Measurements from ENCODE around the gene BCL3. TPM values are rescaled to one million over a fixed set of nuclear protein-coding genes. Genes with fewer than 3 reads are reported as not detected.

Gene BCL3
- total and polyA plus RNA-seq, 2 of the 4 experiments (the other 2 are of a cell fraction): 1.6 to 26.0 TPM

DNA sequence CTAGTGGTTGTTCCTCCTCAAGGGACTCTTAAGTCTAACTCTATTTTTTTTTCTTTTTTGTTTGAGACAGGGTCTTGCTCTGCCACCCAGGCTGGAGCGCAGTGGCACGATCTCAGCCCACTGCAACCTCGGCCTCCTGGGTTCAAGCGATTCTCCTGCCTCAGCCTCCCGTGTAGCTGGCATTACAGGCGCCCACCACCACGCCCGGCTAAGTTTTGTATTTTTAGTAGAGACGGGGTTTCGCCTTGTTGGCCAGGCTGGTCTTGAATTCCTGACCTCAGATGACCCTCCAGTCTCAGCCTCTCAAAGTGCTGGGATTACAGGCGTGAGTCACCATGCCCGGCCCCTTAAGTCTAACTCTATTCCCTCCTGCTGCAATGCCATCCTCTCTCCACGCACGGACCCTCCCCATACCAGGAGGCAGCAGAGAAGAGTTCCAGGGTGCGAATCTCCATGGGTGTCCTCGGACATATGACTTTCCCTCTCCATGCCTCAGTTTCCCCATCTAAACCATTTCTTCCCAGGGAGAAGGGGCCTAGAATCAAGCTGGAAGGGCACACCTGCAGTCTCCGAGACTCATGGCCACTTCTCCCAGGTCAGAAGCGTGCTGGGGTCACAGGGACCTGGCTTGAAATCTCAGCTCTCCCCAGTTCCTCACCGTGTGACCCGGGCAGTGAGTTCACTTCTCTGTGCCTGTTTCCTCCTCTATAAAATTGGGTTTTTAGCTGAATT is 6.0 kb upstream of the BCL3 start:
- no peak overlapping the region for H3K4me3 ChIP-seq (ENCODE audit: insufficient read depth, low read depth, low read length)
- dilution Hi-C loops (cut with HindIII; ENCODE audit: low sequenced_read_pairs, unreplicated experiment): no loop called here
- TF ChIP-seq MAZ (IDR thresholded peaks at IDR 0.05; ENCODE audit: borderline replicate concordance, low read depth, low read length): no peak
- no peak for TF ChIP-seq MXI1 (IDR thresholded peaks at IDR 0.05; ENCODE audit: borderline replicate concordance, low read depth, low read length)
- TF ChIP-seq RCOR1 (IDR thresholded peaks at IDR 0.05; ENCODE audit: insufficient replicate concordance, low read length): no peak
- no peak for TF ChIP-seq RFX5 (IDR thresholded peaks at IDR 0.05; ENCODE audit: low read depth, low read length)
- TF ChIP-seq BHLHE40 (IDR thresholded peaks at IDR 0.05; ENCODE audit: low read depth, low read length): no peak
- 0 out of 2 replicates have a peak, but pooled peaks have one; percentile 7 for TF ChIP-seq POLR2A (IDR thresholded peaks at IDR 0.05; ENCODE audit: low read depth, low read length)
- no peak for TF ChIP-seq CEBPB (IDR thresholded peaks at IDR 0.05; ENCODE audit: low read depth, low read length)

More for the DNA sequence above, 6.0 kb upstream of the BCL3 start:
- Histone ChIP-seq H2AK5ac (ENCODE audit: low read depth, low read length) (peak overlapping the region; percentile 97), H3K9me3 (ENCODE audit: control insufficient read depth, insufficient read depth, low read length) (no peaks in the 10 kb centered on the region), H2BK20ac (ENCODE audit: low read depth, low read length) (peak overlapping the region; percentile 98), H3K27me3 (ENCODE audit: control insufficient read depth, insufficient read depth, low read length) (no peaks in the 10 kb centered on the region), H4K5ac (ENCODE audit: low read depth, low read length) (peak overlapping the region; percentile 96), H3K18ac (ENCODE audit: low read depth, low read length) (peak overlapping the region; percentile 89), H3K36me3 (ENCODE audit: control insufficient read depth, insufficient read depth, low read length) (no peaks in the 10 kb centered on the region), H4K20me1 (ENCODE audit: insufficient read depth, low read length) (no peaks in the 10 kb centered on the region), H3K9ac (ENCODE audit: low read depth, low read length) (peak overlapping the region; percentile 62), H3K23ac (ENCODE audit: low read depth, low read length) (peak overlapping the region; percentile 99), H3K56ac (ENCODE audit: extremely low read depth, insufficient read depth, low read length) (peak overlapping the region; percentile 99), H3K27ac (ENCODE audit: insufficient read depth, low read length) (peak overlapping the region; percentile 88), H4K91ac (ENCODE audit: insufficient read depth, low read depth, low read length) (peak overlapping the region; percentile 99), H2BK15ac (ENCODE audit: low read depth, low read length) (peak overlapping the region; percentile 97; the same call in 2 of the 3 replicates), H2AFZ (replicated peaks; ENCODE audit: low read length, poor library complexity) (peak overlapping the region; percentile 89), H2AK9ac (replicated peaks; ENCODE audit: low read depth, low read length, poor library complexity) (peak overlapping the region; percentile 96), H2BK120ac (ENCODE audit: low read depth, low read length) (peak overlapping the region; percentile 99), H3K4me2 (ENCODE audit: low read depth, low read length) (peak overlapping the region; percentile 44), H3K4ac (ENCODE audit: low read depth, low read length) (peak overlapping the region; percentile 99), H3K4me1 (ENCODE audit: control insufficient read depth, insufficient read depth, low read length) (peaks cover 40% of the 10 kb centered on the region), H3K79me1 (ENCODE audit: low read depth in 1 of 2, low read length in 2 of 2) (peaks cover 0 to 18% of the 10 kb centered on the region in 2 experiments; a peak in 2 of 4 replicates), H2BK5ac (ENCODE audit: low read depth, low read length, poor library complexity, severe bottlenecking) (peak overlapping the region; percentile 92), H3K9me1 (ENCODE audit: insufficient read depth, low read length) (peaks cover 19% of the 10 kb centered on the region), H4K8ac (ENCODE audit: low read depth in 2 of 2, low read length in 2 of 2) (peak overlapping the region; percentile 68 to 99), H3K14ac (replicated peaks; ENCODE audit: low read depth, low read length) (peak overlapping the region; percentile 98)
- no TSS peak for BruUV-seq (replicated peaks)
- DNase-seq (no peak), ATAC-seq (ENCODE audit: low read depth) (peak; percentile 1; the same call in 1 of the 2 replicates)
- 79% methylated on average over 8 of the region's 20 CpGs; no CpG with 5 or more reads in 1 of the 2 experiments for WGBS, 2 experiments (ENCODE audit: extremely low coverage in 2 of 2, insufficient read length in 1 of 2)
- POLR2A ChIA-PET (ENCODE audit: unreplicated experiment): interaction anchor here (0.6 to 0.7 kb wide), 2 partner anchors 16 to 30 kb away, joined by 3 to 8 read pairs; no protein-coding TSS in a partner anchor
- intact Hi-C loops (cut with micrococcal nuclease): no loop called here
- CTCF ChIA-PET: interaction anchor here (0.9 to 1.7 kb wide), 2 partner anchors 19 to 171 kb away, joined by 3 to 4 read pairs; no protein-coding TSS in a partner anchor
- in situ Hi-C loops (cut with MboI; ENCODE audit: low sequenced_read_pairs): no loop called here
